Lower leg skin (tissue), 3 donors: Measurements from ENCODE around the gene ALPI.

Source experiments
- CTCF ChIP-seq, 3 donors: fragments of 450-650 bp; IDR thresholded peaks; one replicate each; pipeline ENCODE4 v1.5.1; 2016; ENCODE audit warnings: antibody characterized with exemption in 3 of 3, mild to moderate bottlenecking in 3 of 3, moderate library complexity in 2 of 3
- POLR2A ChIP-seq, 2 donors: fragments of 450-650 bp; IDR thresholded peaks; one replicate each; pipeline ENCODE4 v1.6.1; 2016 to 2017; ENCODE audit warnings: antibody characterized with exemption in 2 of 2, mild to moderate bottlenecking in 1 of 2, moderate library complexity in 1 of 2

- no peak for TF ChIP-seq CTCF (IDR thresholded peaks at IDR 0.05)
- TF ChIP-seq POLR2A (IDR thresholded peaks at IDR 0.05) = no peak
Measured at GRCh38 chr2:232437195-232437571, 18.8 kb upstream of the ALPI start.
